Fibroblast of villous mesenchyme (primary cell): ENCODE data around the gene GNA15. TPM values are rescaled to one million over a fixed set of nuclear protein-coding genes. Genes with fewer than 3 reads are reported as not detected.
A peak's percentile ranks its signal among the peaks of the same experiment; 100 is the strongest.

Experiments
- DNase-seq: peaks from one replicate; pipeline ENCODE4 v3.0.0-alpha.2; 2010; ENCODE audit warnings: low read depth
- H3K4me3 ChIP-seq: 2 replicates; pipeline ENCODE4 v1.5.1; 2011; ENCODE audit warnings: low read depth, mild to moderate bottlenecking, low read length
- CTCF ChIP-seq: IDR thresholded peaks from 2 replicates; pipeline ENCODE4 v1.5.1; 2012; ENCODE audit warnings: low read depth, mild to moderate bottlenecking, low read length; ENCODE audit not compliant: insufficient read depth
- total RNA-seq: library from RNA; depleted of rRNA; stranded (reverse); fragments of >200 nt; gene quantifications from 2 replicates; pipeline ENCODE4 v1.2.3, GENCODE V29; 2012

The GNA15 gene
- total RNA-seq, 1 donor: under 0.01 TPM

GRCh38 chr19:3142292-3142670, 6.4 kb downstream of the GNA15 start:
- H3K4me3 ChIP-seq: no peak overlapping the region
- TF ChIP-seq CTCF: no peak
- DNase-seq: peak; percentile 62

- no peak overlapping the region for H3K4me3 ChIP-seq
- no peak for TF ChIP-seq CTCF
- no peak for DNase-seq
These were observed 7.0 kb downstream of the GNA15 start for GRCh38 chr19:3142781-3143337.

- H3K4me3 ChIP-seq: no peak overlapping the region
- no peak for DNase-seq
- no peak for TF ChIP-seq CTCF
These were observed 10.3 kb downstream of the GNA15 start for GRCh38 chr19:3145909-3146676.

GRCh38 chr19:3146677-3147100, 10.9 kb downstream of the GNA15 start:
- no peak for DNase-seq
- TF ChIP-seq CTCF: peak; percentile 70
- no peak overlapping the region for H3K4me3 ChIP-seq

- no peak overlapping the region for H3K4me3 ChIP-seq
- no peak for DNase-seq
- TF ChIP-seq CTCF: no peak
These were observed 12.7 kb downstream of the GNA15 start for GRCh38 chr19:3148503-3148902.

DNA sequence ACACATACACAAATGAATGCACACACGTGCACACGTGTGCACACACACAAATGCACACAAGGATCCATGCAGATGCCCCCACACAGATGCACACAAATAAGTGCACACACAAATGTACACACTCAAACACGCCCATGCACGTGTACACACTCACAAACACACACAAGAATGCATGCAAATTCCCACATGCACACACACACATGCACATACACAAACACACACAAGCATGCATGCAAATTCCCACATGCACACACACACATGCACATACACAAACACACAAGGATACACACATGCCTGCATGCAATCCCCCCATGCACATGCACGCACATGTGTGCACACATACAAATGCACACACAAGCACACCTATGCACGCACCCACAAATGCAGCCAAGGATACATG, 13.3 kb downstream of the GNA15 start:
- H3K4me3 ChIP-seq: no peak overlapping the region
- TF ChIP-seq CTCF: no peak
- DNase-seq: no peak
